Fibroblast of lung (primary cell): ENCODE measurements around the gene B4GAT1.

ENCODE experiments used
- CTCF ChIP-seq, 2 donors: IDR thresholded peaks in 1 of 2; conservative IDR thresholded peaks in 1 of 2; 1 replicate in 1 of 2; 2 replicates in 1 of 2; pipeline ENCODE4 v1.5.1; 2011 to 2012; ENCODE audit warnings: low read length in 2 of 2, control low read depth in 1 of 2, inconsistent platforms in 1 of 2, low read depth in 1 of 2, mild to moderate bottlenecking in 1 of 2
- EZH2 ChIP-seq: IDR thresholded peaks from 2 replicates; pipeline ENCODE4 v1.5.1; 2012; ENCODE audit warnings: low read length, control low read depth, mild to moderate bottlenecking; ENCODE audit errors: missing control alignments

- TF ChIP-seq CTCF (conservative IDR thresholded peaks at IDR 0.05 in 1 of 2, IDR thresholded peaks at IDR 0.05 in 1 of 2; ENCODE audit: low read depth in 1 of 2, low read length in 2 of 2) (no peak), EZH2 (no peak)
Measured at GRCh38 chr11:66361502-66361941, 14.1 kb upstream of the B4GAT1 start.
